Neural cell (in vitro differentiated cells): ENCODE measurements around the gene FCN1. TPM values are rescaled to one million over a fixed set of nuclear protein-coding genes. Genes with fewer than 3 reads are reported as not detected.

Experiments used
- H2AFZ ChIP-seq: fragments of 200-600, 300-800 bp; sonication (generic), shearing (Covaris generic); 2 replicates; pipeline ENCODE4 v1.6.0; 2014; ENCODE audit warnings: low read depth, mild to moderate bottlenecking, antibody characterized with exemption, low read length, moderate library complexity
- H3F3A ChIP-seq: fragments of 200-600 bp; shearing (Covaris generic); 2 replicates; pipeline ENCODE4 v1.6.1; 2016; ENCODE audit warnings: mild to moderate bottlenecking, moderate library complexity, mixed read lengths, antibody characterized with exemption, low read length; ENCODE audit not compliant: insufficient read depth, poor library complexity, severe bottlenecking
- H3K27ac ChIP-seq: fragments of 200-600, 300-800 bp; sonication (generic), shearing (Covaris generic); 2 replicates; pipeline ENCODE4 v1.5.1; 2014; ENCODE audit warnings: mild to moderate bottlenecking, low read length, moderate library complexity
- H3K27me3 ChIP-seq: fragments of 300-800, 200-600 bp; sonication (generic), shearing (Covaris generic); 2 replicates; pipeline ENCODE4 v1.6.0; 2014; ENCODE audit warnings: mild to moderate bottlenecking, low read depth, low read length, moderate library complexity; ENCODE audit not compliant: insufficient read depth
- H3K36me3 ChIP-seq: fragments of 300-800, 200-600 bp; sonication (generic), shearing (Covaris generic); 2 replicates; pipeline ENCODE4 v1.5.1; 2014; ENCODE audit warnings: mild to moderate bottlenecking, antibody characterized with exemption, low read length, moderate library complexity; ENCODE audit not compliant: insufficient read depth
- H3K4me2 ChIP-seq: fragments of 300-800, 200-600 bp; sonication (generic), shearing (Covaris generic); 2 replicates; pipeline ENCODE4 v1.6.0; 2014; ENCODE audit warnings: mild to moderate bottlenecking, low read length
- H3K4me3 ChIP-seq: fragments of 300-800, 200-600 bp; sonication (generic), shearing (Covaris generic); 2 replicates; pipeline ENCODE4 v1.5.1; 2014; ENCODE audit warnings: mild to moderate bottlenecking, low read length, moderate library complexity
- H3K79me2 ChIP-seq: fragments of 200-600 bp; shearing (Covaris generic); replicated peaks from 2 replicates; pipeline ENCODE4 v1.6.0; 2014; ENCODE audit warnings: mild to moderate bottlenecking, low read length, moderate library complexity; ENCODE audit not compliant: insufficient read depth
- H3K9ac ChIP-seq: fragments of 300-800, 200-600 bp; sonication (generic), shearing (Covaris generic); 2 replicates; pipeline ENCODE4 v1.6.1; 2016; ENCODE audit warnings: mild to moderate bottlenecking, low read length, mixed read lengths
- H3K9me2 ChIP-seq: fragments of 200-600 bp; shearing (Covaris generic); 2 replicates; pipeline ENCODE4 v1.6.1; 2016; ENCODE audit warnings: mild to moderate bottlenecking, low read length, mixed read lengths; ENCODE audit not compliant: insufficient read depth
- H3K9me3 ChIP-seq: fragments of 200-600, 300-800 bp; sonication (generic), shearing (Covaris generic); 2 replicates; pipeline ENCODE4 v1.6.1; 2016; ENCODE audit warnings: mild to moderate bottlenecking, mixed run types, low read length, moderate library complexity, mixed read lengths
- H4K20me1 ChIP-seq: fragments of 200-600 bp; shearing (Covaris generic); 2 replicates; pipeline ENCODE4 v1.6.1; 2016; ENCODE audit warnings: mild to moderate bottlenecking, mixed run types; ENCODE audit not compliant: insufficient read depth
- CTCF ChIP-seq: fragments of 450-650 bp; IDR thresholded peaks from 2 replicates; pipeline ENCODE4 v1.5.1; 2014; ENCODE audit warnings: antibody characterized with exemption, mild to moderate bottlenecking, moderate library complexity; ENCODE audit not compliant: poor library complexity, severe bottlenecking
- EP300 ChIP-seq: fragments of 450-650 bp; conservative IDR thresholded peaks from 2 replicates; pipeline ENCODE4 v1.6.1; 2014; ENCODE audit warnings: antibody characterized with exemption, mild to moderate bottlenecking, moderate library complexity; ENCODE audit not compliant: poor library complexity, severe bottlenecking
- EZH2 ChIP-seq: fragments of 200-600, 300-800 bp; shearing (Covaris generic), sonication (generic); IDR thresholded peaks from 2 replicates; pipeline ENCODE4 v1.6.1; 2014; ENCODE audit warnings: antibody characterized with exemption, low read length, borderline replicate concordance, mild to moderate bottlenecking; ENCODE audit not compliant: insufficient read depth, poor library complexity, severe bottlenecking
- MXI1 ChIP-seq: fragments of 450-650 bp; conservative IDR thresholded peaks from 2 replicates; pipeline ENCODE4 v1.6.1; 2014; ENCODE audit warnings: antibody characterized with exemption, mild to moderate bottlenecking; ENCODE audit not compliant: poor library complexity, severe bottlenecking
- POLR2AphosphoS5 ChIP-seq: IDR thresholded peaks from 2 replicates; pipeline ENCODE4 v1.6.1; 2012
- RAD21 ChIP-seq: fragments of 450-650 bp; conservative IDR thresholded peaks from 2 replicates; pipeline ENCODE4 v1.6.1; 2014; ENCODE audit warnings: antibody characterized with exemption, mild to moderate bottlenecking, moderate library complexity
- REST ChIP-seq: IDR thresholded peaks from 2 replicates; pipeline ENCODE4 v1.6.1; 2012; ENCODE audit warnings: borderline replicate concordance
- SMC3 ChIP-seq: fragments of 450-650 bp; conservative IDR thresholded peaks from 2 replicates; pipeline ENCODE4 v1.6.1; 2014; ENCODE audit warnings: antibody characterized with exemption, mild to moderate bottlenecking, moderate library complexity; ENCODE audit not compliant: poor library complexity
- TAF1 ChIP-seq: IDR thresholded peaks from 2 replicates; pipeline ENCODE4 v1.6.1; 2012; ENCODE audit warnings: low read depth
- polyA plus RNA-seq: library from polyadenylated mRNA; depleted of rRNA; stranded (reverse); fragments of >200 nt; gene quantifications from 2 replicates; pipeline ENCODE4 v1.2.3, GENCODE V29; 2014

The FCN1 gene
- polyA plus RNA-seq, 1 donor from 2014 or later = not detected

GRCh38 chr9:134914501-134914834, 3.2 kb downstream of the FCN1 start:
- H3K36me3 ChIP-seq = no peaks in the 10 kb centered on the region
- H3K9me2 ChIP-seq = no peaks in the 10 kb centered on the region
- H4K20me1 ChIP-seq = no peaks in the 10 kb centered on the region
- no peaks in the 10 kb centered on the region for H3F3A ChIP-seq
- no peak for TF ChIP-seq MXI1
- TF ChIP-seq SMC3 = no peak
- no peak for TF ChIP-seq RAD21
- TF ChIP-seq REST = no peak
- TF ChIP-seq EP300 = no peak
- TF ChIP-seq POLR2AphosphoS5 = no peak
- no peak for TF ChIP-seq TAF1
- no peak for TF ChIP-seq CTCF
- no peak for TF ChIP-seq EZH2
- H3K4me3 ChIP-seq = no peak overlapping the region
- H3K9ac ChIP-seq = no peak overlapping the region
- H3K4me2 ChIP-seq = no peak overlapping the region
- no peak overlapping the region for H3K27ac ChIP-seq
- H3K27me3 ChIP-seq = no peaks in the 10 kb centered on the region
- no peaks in the 10 kb centered on the region for H3K9me3 ChIP-seq
- H3K79me2 ChIP-seq = no peaks in the 10 kb centered on the region
- no peak overlapping the region for H2AFZ ChIP-seq

- Histone ChIP-seq H3K27me3 (no peaks in the 10 kb centered on the region), H3K36me3 (no peaks in the 10 kb centered on the region), H3F3A (no peaks in the 10 kb centered on the region), H3K79me2 (no peaks in the 10 kb centered on the region), H3K9me2 (no peaks in the 10 kb centered on the region), H3K4me3 (no peak overlapping the region), H4K20me1 (no peaks in the 10 kb centered on the region), H3K9me3 (no peaks in the 10 kb centered on the region), H3K4me2 (no peak overlapping the region), H3K9ac (no peak overlapping the region), H2AFZ (no peak overlapping the region), H3K27ac (no peak overlapping the region)
- TF ChIP-seq EP300 = no peak
- TF ChIP-seq MXI1 = no peak
- no peak for TF ChIP-seq RAD21
Measured at GRCh38 chr9:134913713-134914500, 3.8 kb downstream of the FCN1 start.
